HG02884 (cell line): Measurements from ENCODE around the gene MAGI1.

Source experiments
- ATAC-seq: cut with Tn5 transposase; IDR thresholded peaks from one replicate; pipeline ENCODE4 v1.9.1; 2021; ENCODE audit warnings: mild to moderate bottlenecking, moderate library complexity; ENCODE audit not compliant: unreplicated experiment

The MAGI1 gene

GRCh38 chr3:65478551-65479500 is 559.9 kb downstream of the MAGI1 start:
- ATAC-seq, result no peak

GRCh38 chr3:65473736-65474135 is 565.0 kb downstream of the MAGI1 start:
- no peak for ATAC-seq

- ATAC-seq, result no peak
Measured at GRCh38 chr3:65472501-65472900, 566.2 kb downstream of the MAGI1 start.

DNA sequence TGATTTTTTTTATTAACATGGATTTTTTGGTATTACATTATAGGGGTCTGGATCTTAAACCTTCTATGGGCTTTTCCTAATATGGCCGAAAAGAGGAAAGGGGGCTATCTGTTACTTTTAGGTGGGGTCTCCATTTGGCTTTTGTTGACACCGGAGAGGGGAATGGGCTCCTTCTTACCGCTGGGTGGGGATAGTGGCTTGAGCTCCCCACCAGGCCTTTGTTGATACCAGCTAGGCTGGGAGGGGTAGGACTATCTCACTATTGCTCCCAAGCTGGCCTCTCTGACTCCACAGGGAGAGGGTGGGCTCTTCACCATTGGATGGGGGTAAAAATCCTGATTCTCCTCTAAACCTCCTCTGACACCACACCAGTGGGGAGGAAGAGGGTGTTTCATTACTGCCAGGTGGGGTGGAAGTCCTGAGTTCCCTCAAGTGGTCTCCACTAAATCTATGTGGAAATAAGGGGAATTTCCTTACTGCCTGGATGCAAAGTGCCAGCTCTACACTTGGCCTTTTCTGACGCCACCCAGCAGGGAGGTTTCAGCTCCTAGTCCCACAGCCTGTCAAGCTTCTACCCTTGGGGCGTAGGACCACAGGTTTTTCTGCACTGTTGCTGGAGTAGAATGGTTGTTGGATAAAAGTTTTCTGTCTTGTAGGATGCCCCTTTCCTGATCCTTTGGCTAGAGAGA is 572.3 kb downstream of the MAGI1 start:
- ATAC-seq, result no peak

- ATAC-seq, result no peak
Measured at GRCh38 chr3:65449841-65450428, 588.8 kb downstream of the MAGI1 start.

DNA sequence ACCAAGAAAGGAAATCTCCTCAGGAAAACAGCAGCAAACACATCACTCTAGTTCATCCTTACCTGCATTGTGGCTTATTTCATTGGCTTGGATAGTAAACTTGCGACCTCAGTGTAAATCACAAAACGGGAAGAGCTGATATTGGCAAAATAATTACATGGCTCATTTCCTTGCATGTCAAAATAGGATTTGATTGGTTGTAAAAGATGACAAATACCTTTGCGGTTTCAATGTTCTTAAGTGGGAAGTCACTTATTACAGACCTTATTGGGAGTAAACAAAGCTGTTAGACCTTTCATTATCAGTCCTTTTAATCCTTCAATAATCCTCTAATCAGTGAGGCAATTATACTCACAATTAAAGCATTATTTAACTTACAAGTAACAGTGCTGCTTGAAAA is 590.6 kb downstream of the MAGI1 start:
- ATAC-seq, result no peak

GRCh38 chr3:65445573-65446169 is 593.0 kb downstream of the MAGI1 start:
- no peak for ATAC-seq

DNA sequence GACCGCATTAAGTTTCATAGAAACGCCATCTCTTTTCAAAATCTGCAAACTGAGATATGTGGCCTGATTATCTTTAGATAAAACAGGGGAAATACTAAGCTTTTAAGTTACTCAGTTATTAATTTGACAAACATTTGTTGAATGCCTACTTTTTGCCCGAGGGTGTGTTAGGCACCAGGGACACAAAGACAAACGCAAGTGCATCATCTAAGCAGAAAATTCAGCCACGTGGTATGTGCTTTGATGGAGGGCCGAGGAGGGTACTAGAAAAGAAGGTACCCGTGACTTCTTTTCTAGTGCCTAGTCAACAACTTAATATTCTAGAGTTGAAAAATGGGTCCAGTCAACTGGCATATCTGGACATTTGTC is 594.3 kb downstream of the MAGI1 start:
- no peak for ATAC-seq

GRCh38 chr3:65443739-65444446 is 594.8 kb downstream of the MAGI1 start:
- ATAC-seq, result no peak

GRCh38 chr3:65439641-65440284 is 599.0 kb downstream of the MAGI1 start:
- ATAC-seq, result no peak

GRCh38 chr3:65438612-65439011 is 600.1 kb downstream of the MAGI1 start:
- no peak for ATAC-seq

DNA sequence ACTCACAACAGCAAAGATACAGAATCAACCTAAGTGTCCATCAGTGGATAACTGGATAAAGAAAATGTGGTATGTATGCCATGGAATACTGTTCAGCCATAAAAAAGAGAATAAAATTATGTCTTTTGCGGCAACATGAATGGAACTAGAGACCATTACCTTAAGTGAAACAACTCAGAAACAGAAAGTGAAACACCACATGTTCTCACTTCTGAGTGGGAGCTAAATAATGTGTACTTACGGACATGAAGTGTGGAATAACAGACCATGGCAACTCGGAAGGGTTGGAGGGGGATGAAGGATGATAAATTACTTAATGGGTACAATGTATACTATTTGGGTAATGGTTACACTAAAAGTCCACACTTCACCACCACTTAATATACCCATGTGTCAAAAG is 600.6 kb downstream of the MAGI1 start:
- no peak for ATAC-seq

- ATAC-seq, result no peak
Measured at GRCh38 chr3:65436580-65436979, 602.1 kb downstream of the MAGI1 start.

DNA sequence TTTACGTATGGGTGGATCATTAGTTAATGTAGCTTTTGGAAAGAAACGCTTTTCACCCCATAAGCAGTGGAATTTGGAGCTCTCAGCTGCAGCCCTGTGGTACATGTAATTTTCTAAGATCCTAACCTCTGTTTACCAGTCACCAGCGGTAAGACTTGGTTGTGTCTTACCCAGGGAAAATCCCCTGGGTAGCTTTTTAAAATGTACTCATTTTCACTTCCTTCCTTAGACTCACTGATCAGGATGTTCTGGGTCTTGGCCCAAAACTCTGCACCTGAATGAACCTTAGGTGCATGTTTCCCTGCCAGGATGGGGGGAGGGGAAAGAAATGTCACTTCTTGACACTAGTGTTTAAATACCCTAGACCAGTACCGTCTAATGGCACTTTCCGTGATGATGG is 605.2 kb downstream of the MAGI1 start:
- ATAC-seq, result no peak

DNA sequence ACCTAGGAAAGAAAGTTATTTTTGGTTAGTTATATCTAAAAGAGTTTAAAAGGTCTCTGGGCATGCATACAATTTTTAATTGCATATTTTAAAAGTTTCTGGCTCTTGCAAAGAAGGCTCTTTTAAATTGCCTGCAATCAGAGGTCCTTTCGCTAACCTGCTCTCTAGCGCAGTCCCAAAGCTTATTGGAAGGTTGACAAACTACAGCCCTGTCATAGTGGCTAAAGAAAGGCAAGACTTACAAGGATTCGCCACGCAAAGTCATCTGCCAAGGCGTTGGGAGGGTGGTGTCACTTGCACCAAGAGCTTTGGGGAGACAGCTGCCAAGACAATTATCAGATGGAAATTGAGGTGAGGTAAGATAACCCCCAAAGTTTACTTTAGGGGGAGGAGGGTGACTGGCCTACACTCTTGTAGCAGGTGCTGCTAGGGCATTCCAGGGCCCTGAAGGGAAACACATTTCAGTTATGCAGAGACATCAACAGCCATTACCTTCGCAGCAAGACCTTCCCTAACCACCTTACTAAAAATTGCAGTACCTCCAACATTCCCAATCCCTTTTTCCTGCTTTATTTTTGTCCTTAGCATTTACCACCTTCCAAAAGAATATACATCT is 606.2 kb downstream of the MAGI1 start:
- ATAC-seq, result no peak

DNA sequence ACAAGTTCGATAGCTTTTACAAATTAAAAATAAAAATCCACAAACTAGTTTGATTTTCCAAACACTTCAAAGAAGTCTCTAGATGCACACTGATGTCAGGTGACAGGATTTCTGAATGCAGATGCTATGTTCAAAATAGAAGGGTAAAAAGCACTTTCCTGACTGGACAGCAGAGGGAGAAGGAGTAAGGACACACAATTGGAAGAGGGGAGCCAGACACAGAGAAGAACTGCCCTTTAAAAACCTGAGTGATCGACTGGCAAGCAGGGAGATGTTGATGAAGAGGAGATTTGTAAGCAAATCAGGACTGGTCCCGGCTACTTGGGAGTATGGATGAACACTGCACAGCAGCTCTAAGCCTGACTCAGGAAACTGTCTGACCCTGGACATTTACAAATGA is 612.8 kb downstream of the MAGI1 start:
- no peak for ATAC-seq

DNA sequence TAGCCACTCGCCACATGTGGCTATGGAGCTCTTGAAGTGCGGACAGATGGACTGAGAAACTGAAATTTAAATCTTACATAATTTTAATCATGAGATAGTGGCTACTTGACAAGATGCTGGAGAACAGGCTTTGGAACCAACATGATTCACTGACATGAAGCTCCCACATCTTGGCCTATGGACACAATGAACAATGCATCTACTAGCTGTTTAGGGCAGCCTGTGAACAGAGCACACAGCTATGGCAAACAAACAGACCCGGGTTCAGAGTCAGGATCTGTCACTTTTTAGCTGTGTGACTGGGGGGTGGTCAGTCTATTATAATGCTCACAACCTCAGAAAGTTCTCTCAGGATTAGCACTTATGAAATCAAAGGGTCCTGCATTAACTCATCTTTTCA is 616.6 kb downstream of the MAGI1 start:
- ATAC-seq, result no peak

DNA sequence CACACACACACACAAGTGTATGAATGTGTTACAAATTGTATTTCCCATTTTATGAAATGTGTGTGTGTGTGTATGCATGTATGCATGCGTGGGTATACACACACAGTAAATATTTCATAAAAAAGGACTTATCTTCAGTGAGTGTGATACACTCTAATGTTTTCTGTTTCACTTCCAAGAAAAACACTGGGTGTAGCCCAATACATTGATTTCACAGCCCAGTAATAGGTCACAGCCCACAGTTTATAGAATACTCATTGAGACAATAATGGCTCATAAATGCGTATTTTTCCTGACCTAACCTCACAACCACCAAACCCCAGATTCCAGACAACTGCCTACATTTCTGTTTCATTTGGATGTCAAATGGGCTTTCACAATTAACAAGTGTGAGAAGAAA is 619.5 kb downstream of the MAGI1 start:
- ATAC-seq, result no peak

- ATAC-seq, result no peak
Measured at GRCh38 chr3:65413891-65414290, 624.8 kb downstream of the MAGI1 start.

DNA sequence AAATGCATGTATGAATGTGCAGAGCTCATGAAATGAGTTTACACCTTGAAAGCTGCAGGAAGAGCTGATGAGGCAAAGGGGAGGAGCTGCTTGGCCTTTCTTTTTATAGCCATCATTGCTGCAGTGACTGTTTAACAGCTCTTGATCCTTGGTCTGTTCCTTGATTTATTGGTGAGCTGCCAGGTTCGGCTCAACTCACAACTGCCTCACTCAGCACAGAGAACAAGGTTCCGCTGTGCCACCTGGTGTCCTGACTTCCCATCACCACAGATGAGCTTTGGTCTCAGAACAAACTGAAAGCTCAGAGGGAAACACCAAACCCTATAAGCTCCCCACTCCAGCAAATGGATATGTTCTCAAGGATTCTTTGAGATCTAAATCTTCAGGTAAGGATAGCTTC is 626.1 kb downstream of the MAGI1 start:
- no peak for ATAC-seq
